ENCODE results near the gene TTC17. TPM values are rescaled to one million over a fixed set of nuclear protein-coding genes. Genes with fewer than 3 reads are reported as not detected.

TTC17 gene
- total and polyA plus RNA-seq, 2 of the 8 experiments (the other 6 are each of a cell fraction or from before 2014, with no cell fraction given): 65.1 to 80.1 TPM

DNA sequence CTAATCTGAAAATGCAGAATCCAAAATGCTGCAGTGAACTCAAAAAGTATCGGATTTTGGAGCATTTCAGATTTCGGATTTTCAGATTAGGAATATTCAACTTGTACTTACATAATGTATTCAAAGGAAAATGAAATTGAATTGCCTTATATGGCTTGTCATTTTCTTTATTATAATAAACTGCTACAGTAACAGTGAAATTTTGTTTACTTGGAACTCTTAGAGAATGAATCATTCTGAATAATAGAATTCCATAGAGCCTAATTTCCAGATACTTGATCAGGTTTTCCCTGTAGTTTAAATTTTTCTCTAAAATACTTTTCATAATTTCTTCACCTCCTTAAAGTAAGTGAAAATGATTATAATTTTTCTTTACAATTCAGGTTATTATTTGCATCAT is 17.3 kb downstream of the TTC17 start (continued):
- TF ChIP-seq, protein P1, sequence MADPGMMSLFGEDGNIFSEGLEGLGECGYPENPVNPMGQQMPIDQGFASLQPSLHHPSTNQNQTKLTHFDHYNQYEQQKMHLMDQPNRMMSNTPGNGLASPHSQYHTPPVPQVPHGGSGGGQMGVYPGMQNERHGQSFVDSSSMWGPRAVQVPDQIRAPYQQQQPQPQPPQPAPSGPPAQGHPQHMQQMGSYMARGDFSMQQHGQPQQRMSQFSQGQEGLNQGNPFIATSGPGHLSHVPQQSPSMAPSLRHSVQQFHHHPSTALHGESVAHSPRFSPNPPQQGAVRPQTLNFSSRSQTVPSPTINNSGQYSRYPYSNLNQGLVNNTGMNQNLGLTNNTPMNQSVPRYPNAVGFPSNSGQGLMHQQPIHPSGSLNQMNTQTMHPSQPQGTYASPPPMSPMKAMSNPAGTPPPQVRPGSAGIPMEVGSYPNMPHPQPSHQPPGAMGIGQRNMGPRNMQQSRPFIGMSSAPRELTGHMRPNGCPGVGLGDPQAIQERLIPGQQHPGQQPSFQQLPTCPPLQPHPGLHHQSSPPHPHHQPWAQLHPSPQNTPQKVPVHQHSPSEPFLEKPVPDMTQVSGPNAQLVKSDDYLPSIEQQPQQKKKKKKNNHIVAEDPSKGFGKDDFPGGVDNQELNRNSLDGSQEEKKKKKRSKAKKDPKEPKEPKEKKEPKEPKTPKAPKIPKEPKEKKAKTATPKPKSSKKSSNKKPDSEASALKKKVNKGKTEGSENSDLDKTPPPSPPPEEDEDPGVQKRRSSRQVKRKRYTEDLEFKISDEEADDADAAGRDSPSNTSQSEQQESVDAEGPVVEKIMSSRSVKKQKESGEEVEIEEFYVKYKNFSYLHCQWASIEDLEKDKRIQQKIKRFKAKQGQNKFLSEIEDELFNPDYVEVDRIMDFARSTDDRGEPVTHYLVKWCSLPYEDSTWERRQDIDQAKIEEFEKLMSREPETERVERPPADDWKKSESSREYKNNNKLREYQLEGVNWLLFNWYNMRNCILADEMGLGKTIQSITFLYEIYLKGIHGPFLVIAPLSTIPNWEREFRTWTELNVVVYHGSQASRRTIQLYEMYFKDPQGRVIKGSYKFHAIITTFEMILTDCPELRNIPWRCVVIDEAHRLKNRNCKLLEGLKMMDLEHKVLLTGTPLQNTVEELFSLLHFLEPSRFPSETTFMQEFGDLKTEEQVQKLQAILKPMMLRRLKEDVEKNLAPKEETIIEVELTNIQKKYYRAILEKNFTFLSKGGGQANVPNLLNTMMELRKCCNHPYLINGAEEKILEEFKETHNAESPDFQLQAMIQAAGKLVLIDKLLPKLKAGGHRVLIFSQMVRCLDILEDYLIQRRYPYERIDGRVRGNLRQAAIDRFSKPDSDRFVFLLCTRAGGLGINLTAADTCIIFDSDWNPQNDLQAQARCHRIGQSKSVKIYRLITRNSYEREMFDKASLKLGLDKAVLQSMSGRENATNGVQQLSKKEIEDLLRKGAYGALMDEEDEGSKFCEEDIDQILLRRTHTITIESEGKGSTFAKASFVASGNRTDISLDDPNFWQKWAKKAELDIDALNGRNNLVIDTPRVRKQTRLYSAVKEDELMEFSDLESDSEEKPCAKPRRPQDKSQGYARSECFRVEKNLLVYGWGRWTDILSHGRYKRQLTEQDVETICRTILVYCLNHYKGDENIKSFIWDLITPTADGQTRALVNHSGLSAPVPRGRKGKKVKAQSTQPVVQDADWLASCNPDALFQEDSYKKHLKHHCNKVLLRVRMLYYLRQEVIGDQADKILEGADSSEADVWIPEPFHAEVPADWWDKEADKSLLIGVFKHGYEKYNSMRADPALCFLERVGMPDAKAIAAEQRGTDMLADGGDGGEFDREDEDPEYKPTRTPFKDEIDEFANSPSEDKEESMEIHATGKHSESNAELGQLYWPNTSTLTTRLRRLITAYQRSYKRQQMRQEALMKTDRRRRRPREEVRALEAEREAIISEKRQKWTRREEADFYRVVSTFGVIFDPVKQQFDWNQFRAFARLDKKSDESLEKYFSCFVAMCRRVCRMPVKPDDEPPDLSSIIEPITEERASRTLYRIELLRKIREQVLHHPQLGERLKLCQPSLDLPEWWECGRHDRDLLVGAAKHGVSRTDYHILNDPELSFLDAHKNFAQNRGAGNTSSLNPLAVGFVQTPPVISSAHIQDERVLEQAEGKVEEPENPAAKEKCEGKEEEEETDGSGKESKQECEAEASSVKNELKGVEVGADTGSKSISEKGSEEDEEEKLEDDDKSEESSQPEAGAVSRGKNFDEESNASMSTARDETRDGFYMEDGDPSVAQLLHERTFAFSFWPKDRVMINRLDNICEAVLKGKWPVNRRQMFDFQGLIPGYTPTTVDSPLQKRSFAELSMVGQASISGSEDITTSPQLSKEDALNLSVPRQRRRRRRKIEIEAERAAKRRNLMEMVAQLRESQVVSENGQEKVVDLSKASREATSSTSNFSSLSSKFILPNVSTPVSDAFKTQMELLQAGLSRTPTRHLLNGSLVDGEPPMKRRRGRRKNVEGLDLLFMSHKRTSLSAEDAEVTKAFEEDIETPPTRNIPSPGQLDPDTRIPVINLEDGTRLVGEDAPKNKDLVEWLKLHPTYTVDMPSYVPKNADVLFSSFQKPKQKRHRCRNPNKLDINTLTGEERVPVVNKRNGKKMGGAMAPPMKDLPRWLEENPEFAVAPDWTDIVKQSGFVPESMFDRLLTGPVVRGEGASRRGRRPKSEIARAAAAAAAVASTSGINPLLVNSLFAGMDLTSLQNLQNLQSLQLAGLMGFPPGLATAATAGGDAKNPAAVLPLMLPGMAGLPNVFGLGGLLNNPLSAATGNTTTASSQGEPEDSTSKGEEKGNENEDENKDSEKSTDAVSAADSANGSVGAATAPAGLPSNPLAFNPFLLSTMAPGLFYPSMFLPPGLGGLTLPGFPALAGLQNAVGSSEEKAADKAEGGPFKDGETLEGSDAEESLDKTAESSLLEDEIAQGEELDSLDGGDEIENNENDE (IDR thresholded peaks at IDR 0.05; ENCODE audit: insufficient replicate concordance, low read length): no peak
- no peak for TF ChIP-seq HDAC2 (IDR thresholded peaks at IDR 0.05; ENCODE audit: borderline replicate concordance in 1 of 2, low read depth in 2 of 2, low read length in 2 of 2)
- no peak for TF ChIP-seq SIRT6 (IDR thresholded peaks at IDR 0.05; ENCODE audit: low read length)
- no peak for TF ChIP-seq POLR2A (IDR thresholded peaks at IDR 0.05; ENCODE audit: control extremely low read depth in 1 of 2, low read depth in 2 of 2, low read length in 2 of 2)

Data from H1 (cell line).